Stimulated activated memory B cell treated with anti-CD40 and anti-IgM and Interleukin-4, amounts not matched to agents 10 μg/mL and 1 μg/mL and 100 μg/mL, for 72 hours (primary cell): ENCODE data around the gene CDADC1.
"Not testable (repeated sequence)": the region's sequence is repeated elsewhere in the genome, so short reads cannot be mapped to it uniquely, and the experiment has no call there.

Source experiments
- ATAC-seq: fragments of 150-1000 bp; cut with Tn5 transposase; 2 replicates; pipeline ENCODE4 v1.10.0; 2021
- H3K27ac Mint-ChIP-seq: one replicate; pipeline ENCODE4 v1.8.0; 2022; ENCODE audit warnings: mild to moderate bottlenecking, mixed read lengths
- H3K27me3 Mint-ChIP-seq: one replicate; pipeline ENCODE4 v1.8.0; 2022; ENCODE audit warnings: mixed read lengths
- H3K36me3 Mint-ChIP-seq: one replicate; pipeline ENCODE4 v1.8.0; 2022; ENCODE audit warnings: mixed read lengths
- H3K4me1 Mint-ChIP-seq: one replicate; pipeline ENCODE4 v1.8.0; 2022; ENCODE audit warnings: mixed read lengths
- H3K4me3 Mint-ChIP-seq: one replicate; pipeline ENCODE4 v1.8.0; 2022; ENCODE audit warnings: mild to moderate bottlenecking, moderate library complexity, mixed read lengths
- H3K9me3 Mint-ChIP-seq: one replicate; pipeline ENCODE4 v1.8.0; 2022; ENCODE audit warnings: mixed read lengths

The CDADC1 gene

GRCh38 chr13:49256841-49257240 lies 9.1 kb downstream of the CDADC1 start:
- peaks cover 15% of the 10 kb centered on the region for H3K4me1 Mint-ChIP-seq
- peaks cover 51% of the 10 kb centered on the region for H3K36me3 Mint-ChIP-seq
- no peaks in the 10 kb centered on the region for H3K27me3 Mint-ChIP-seq
- no peak for ATAC-seq
- no peak overlapping the region for H3K4me3 Mint-ChIP-seq
- H3K9me3 Mint-ChIP-seq, result no peaks in the 10 kb centered on the region
- H3K27ac Mint-ChIP-seq, result no peak overlapping the region

GRCh38 chr13:49258089-49258796 lies 10.5 kb downstream of the CDADC1 start:
- peaks cover 8% of the 10 kb centered on the region for H3K4me1 Mint-ChIP-seq
- peak overlapping the region; percentile 71 for H3K4me3 Mint-ChIP-seq
- H3K9me3 Mint-ChIP-seq, result no peaks in the 10 kb centered on the region
- H3K27ac Mint-ChIP-seq, result peak overlapping the region; percentile 58
- no peaks in the 10 kb centered on the region for H3K27me3 Mint-ChIP-seq
- peaks cover 51% of the 10 kb centered on the region for H3K36me3 Mint-ChIP-seq
- ATAC-seq, result no peak

GRCh38 chr13:49259586-49259985 lies 11.9 kb downstream of the CDADC1 start:
- Mint-ChIP-seq H3K4me3 (no peak overlapping the region), H3K36me3 (peaks cover 44% of the 10 kb centered on the region), H3K9me3 (no peaks in the 10 kb centered on the region), H3K27ac (no peak overlapping the region), H3K4me1 (peaks cover 5% of the 10 kb centered on the region), H3K27me3 (no peaks in the 10 kb centered on the region)
- ATAC-seq, result no peak

- no peaks in the 10 kb centered on the region for H3K27me3 Mint-ChIP-seq
- H3K9me3 Mint-ChIP-seq, result no peaks in the 10 kb centered on the region
- H3K27ac Mint-ChIP-seq, result no peak overlapping the region
- peaks cover 29% of the 10 kb centered on the region for H3K36me3 Mint-ChIP-seq
- H3K4me3 Mint-ChIP-seq, result no peak overlapping the region
- no peak for ATAC-seq
- H3K4me1 Mint-ChIP-seq, result peaks cover 5% of the 10 kb centered on the region
These were observed 14.9 kb downstream of the CDADC1 start for GRCh38 chr13:49262634-49263033.

GRCh38 chr13:49265822-49266221 lies 18.1 kb downstream of the CDADC1 start:
- H3K36me3 Mint-ChIP-seq, result peaks cover 21% of the 10 kb centered on the region
- no peak overlapping the region for H3K4me3 Mint-ChIP-seq
- no peaks in the 10 kb centered on the region for H3K27me3 Mint-ChIP-seq
- no peak overlapping the region for H3K27ac Mint-ChIP-seq
- H3K4me1 Mint-ChIP-seq, result peaks cover under 1% of the 10 kb centered on the region
- ATAC-seq, result no peak
- no peaks in the 10 kb centered on the region for H3K9me3 Mint-ChIP-seq

GRCh38 chr13:49271264-49271663 lies 23.5 kb downstream of the CDADC1 start:
- ATAC-seq, result peak; percentile 45
- H3K27ac Mint-ChIP-seq, result no peak overlapping the region
- H3K4me1 Mint-ChIP-seq, result peaks cover 5% of the 10 kb centered on the region

GRCh38 chr13:49272296-49272695 lies 24.6 kb downstream of the CDADC1 start:
- H3K4me3 Mint-ChIP-seq, result no peak overlapping the region
- ATAC-seq, result no peak
- H3K4me1 Mint-ChIP-seq, result peaks cover 5% of the 10 kb centered on the region
- no peak overlapping the region for H3K27ac Mint-ChIP-seq
- H3K9me3 Mint-ChIP-seq, result no peaks in the 10 kb centered on the region
- peaks cover 11% of the 10 kb centered on the region for H3K36me3 Mint-ChIP-seq
- no peaks in the 10 kb centered on the region for H3K27me3 Mint-ChIP-seq

More at GRCh38 chr13:49271264-49271663, 23.5 kb downstream of the CDADC1 start:
- peaks cover 11% of the 10 kb centered on the region for H3K36me3 Mint-ChIP-seq
- no peak overlapping the region for H3K4me3 Mint-ChIP-seq
- no peaks in the 10 kb centered on the region for H3K27me3 Mint-ChIP-seq
- H3K9me3 Mint-ChIP-seq, result no peaks in the 10 kb centered on the region

- no peaks in the 10 kb centered on the region for H3K4me1 Mint-ChIP-seq
- peaks cover 8% of the 10 kb centered on the region for H3K36me3 Mint-ChIP-seq
These were observed 30.5 kb downstream of the CDADC1 start for GRCh38 chr13:49278211-49278610.

GRCh38 chr13:49279112-49279511 lies 31.4 kb downstream of the CDADC1 start:
- Mint-ChIP-seq H3K9me3 (no peaks in the 10 kb centered on the region), H3K4me1 (no peaks in the 10 kb centered on the region), H3K27ac (no peak overlapping the region), H3K4me3 (no peak overlapping the region), H3K27me3 (no peaks in the 10 kb centered on the region), H3K36me3 (peaks cover 8% of the 10 kb centered on the region)
- no peak for ATAC-seq

More at GRCh38 chr13:49278211-49278610, 30.5 kb downstream of the CDADC1 start:
- no peak overlapping the region for H3K4me3 Mint-ChIP-seq
- no peaks in the 10 kb centered on the region for H3K27me3 Mint-ChIP-seq
- H3K9me3 Mint-ChIP-seq, result no peaks in the 10 kb centered on the region
- no peak for ATAC-seq
- H3K27ac Mint-ChIP-seq, result no peak overlapping the region

GRCh38 chr13:49279885-49280284 lies 32.2 kb downstream of the CDADC1 start:
- Mint-ChIP-seq H3K27me3 (no peaks in the 10 kb centered on the region), H3K27ac (no peak overlapping the region), H3K9me3 (no peaks in the 10 kb centered on the region), H3K36me3 (peaks cover 13% of the 10 kb centered on the region), H3K4me1 (no peaks in the 10 kb centered on the region), H3K4me3 (no peak overlapping the region)
- ATAC-seq, result no peak

GRCh38 chr13:49287995-49288394 lies 40.3 kb downstream of the CDADC1 start:
- Mint-ChIP-seq H3K27ac (no peak overlapping the region), H3K9me3 (no peaks in the 10 kb centered on the region), H3K4me3 (no peak overlapping the region), H3K4me1 (no peaks in the 10 kb centered on the region), H3K36me3 (peaks cover 26% of the 10 kb centered on the region), H3K27me3 (no peaks in the 10 kb centered on the region)
- ATAC-seq, result no peak

GRCh38 chr13:49288458-49288857 lies 40.7 kb downstream of the CDADC1 start:
- no peak overlapping the region for H3K4me3 Mint-ChIP-seq
- H3K27ac Mint-ChIP-seq, result no peak overlapping the region
- ATAC-seq, result no peak
- no peaks in the 10 kb centered on the region for H3K4me1 Mint-ChIP-seq
- no peaks in the 10 kb centered on the region for H3K27me3 Mint-ChIP-seq
- H3K36me3 Mint-ChIP-seq, result peaks cover 29% of the 10 kb centered on the region
- no peaks in the 10 kb centered on the region for H3K9me3 Mint-ChIP-seq

GRCh38 chr13:49292742-49293486 lies 45.2 kb downstream of the CDADC1 start:
- ATAC-seq, result no peak
- Mint-ChIP-seq H3K27ac (no peak overlapping the region), H3K4me1 (no peaks in the 10 kb centered on the region), H3K27me3 (no peaks in the 10 kb centered on the region), H3K36me3 (peaks cover 29% of the 10 kb centered on the region), H3K4me3 (no peak overlapping the region), H3K9me3 (no peaks in the 10 kb centered on the region)

- H3K27ac Mint-ChIP-seq, H3K4me1 Mint-ChIP-seq, H3K9me3 Mint-ChIP-seq, H3K27me3 Mint-ChIP-seq, ATAC-seq, H3K4me3 Mint-ChIP-seq: not testable (repeated sequence)
- H3K36me3 Mint-ChIP-seq, result peaks cover 22% of the 10 kb centered on the region
These were observed 47.0 kb downstream of the CDADC1 start for GRCh38 chr13:49294723-49295122.

GRCh38 chr13:49295244-49295643 lies 47.5 kb downstream of the CDADC1 start:
- no peak overlapping the region for H3K27ac Mint-ChIP-seq
- H3K4me3 Mint-ChIP-seq, result no peak overlapping the region
- ATAC-seq, result no peak

GRCh38 chr13:49296659-49297058 lies 48.9 kb downstream of the CDADC1 start:
- Mint-ChIP-seq H3K27me3 (no peaks in the 10 kb centered on the region), H3K4me3 (no peak overlapping the region), H3K4me1 (peaks cover 8% of the 10 kb centered on the region), H3K9me3 (no peaks in the 10 kb centered on the region), H3K36me3 (peaks cover 22% of the 10 kb centered on the region), H3K27ac (no peak overlapping the region)
- ATAC-seq, result no peak

More at GRCh38 chr13:49295244-49295643, 47.5 kb downstream of the CDADC1 start:
- peaks cover 22% of the 10 kb centered on the region for H3K36me3 Mint-ChIP-seq
- H3K4me1 Mint-ChIP-seq, result no peaks in the 10 kb centered on the region
- no peaks in the 10 kb centered on the region for H3K27me3 Mint-ChIP-seq
- H3K9me3 Mint-ChIP-seq, result no peaks in the 10 kb centered on the region
